Natural killer cell (primary cell): ENCODE results near the gene DCLRE1A. TPM values are rescaled to one million over a fixed set of nuclear protein-coding genes. Genes with fewer than 3 reads are reported as not detected.
"Not testable (repeated sequence)": the region's sequence is repeated elsewhere in the genome, so short reads cannot be mapped to it uniquely, and the experiment has no call there.

ENCODE experiments used
- ATAC-seq, 3 donors: fragments of 150-1000 bp in 2 of 3; fragments of 200-7000 bp in 1 of 3; cut with Tn5 transposase; 1 replicate in 1 of 3; 2 replicates in 2 of 3; pipeline ENCODE4 v1.10.0; 2021; ENCODE audit warnings: mild to moderate bottlenecking in 2 of 3, moderate library complexity in 2 of 3
- DNase-seq, 2 donors: peaks; one replicate each; pipeline versions ENCODE4 v3.0.0 to v3.0.0-alpha.2; 2013 to 2021; ENCODE audit warnings: mixed read lengths in 1 of 2
- H3K27ac ChIP-seq: one replicate; pipeline ENCODE4 v1.5.1; 2013; ENCODE audit warnings: mild to moderate bottlenecking, low read length
- H3K27me3 ChIP-seq: one replicate; pipeline ENCODE4 v1.6.1; 2013; ENCODE audit warnings: low read length; ENCODE audit not compliant: control insufficient read depth, insufficient read depth
- H3K36me3 ChIP-seq: one replicate; pipeline ENCODE4 v1.6.1; 2013; ENCODE audit warnings: low read length; ENCODE audit not compliant: control insufficient read depth, insufficient read depth
- H3K4me1 ChIP-seq: one replicate; pipeline ENCODE4 v1.6.1; 2013; ENCODE audit warnings: low read length; ENCODE audit not compliant: control insufficient read depth, insufficient read depth
- H3K4me3 ChIP-seq: one replicate; pipeline ENCODE4 v1.5.1; 2013; ENCODE audit warnings: low read length
- H3K9me3 ChIP-seq: one replicate; pipeline ENCODE4 v1.6.1; 2013; ENCODE audit warnings: low read length; ENCODE audit not compliant: control insufficient read depth, insufficient read depth
- H3K27ac Mint-ChIP-seq, 2 donors: one replicate each; pipeline ENCODE4 v1.8.0; 2022; ENCODE audit warnings: mild to moderate bottlenecking in 2 of 2, mixed read lengths in 2 of 2, moderate library complexity in 1 of 2
- H3K27me3 Mint-ChIP-seq, 2 donors: one replicate each; pipeline ENCODE4 v1.8.0; 2022; ENCODE audit warnings: low read depth in 2 of 2, mixed read lengths in 2 of 2
- H3K36me3 Mint-ChIP-seq: one replicate; pipeline ENCODE4 v1.8.0; 2022; ENCODE audit warnings: mixed read lengths
- H3K4me1 Mint-ChIP-seq, 2 donors: one replicate each; pipeline ENCODE4 v1.8.0; 2022; ENCODE audit warnings: mixed read lengths in 2 of 2
- H3K4me3 Mint-ChIP-seq: one replicate; pipeline ENCODE4 v1.8.0; 2022; ENCODE audit warnings: mild to moderate bottlenecking, moderate library complexity, mixed read lengths
- H3K9me3 Mint-ChIP-seq, 2 donors: one replicate each; pipeline ENCODE4 v1.8.0; 2022; ENCODE audit warnings: mixed read lengths in 2 of 2
- CTCF ChIP-seq: fragments of 200-600 bp; IDR thresholded peaks from one replicate; pipeline ENCODE4 v1.8.0; 2022; ENCODE audit warnings: antibody characterized with exemption
- WGBS: methylation state at CpG from one replicate; pipeline ENCODE4 v1.1.7; 2013; ENCODE audit warnings: missing lambda C conversion rate; ENCODE audit not compliant: insufficient coverage; 5-methylcytosine and 5-hydroxymethylcytosine counted together
- intact Hi-C: fragments of 100-400 bp; cut with micrococcal nuclease; formaldehyde crosslinking; loops from one replicate; pipeline ENCODE4 v1.14.2; 2022
- total RNA-seq, 4 donors: library from RNA; stranded (reverse); fragments of 120-200 nt in 1 of 4; gene quantifications; one replicate each; pipeline versions ENCODE4 v1.2.3 to v1.2.4, GENCODE V29; 2013 to 2022

Gene DCLRE1A
- total RNA-seq, 3 donors from 2014 or later (not counting 1 experiment from before 2014, with no cell fraction given) = 4.4 to 5.9 (median 5.2) TPM

- H3K27ac Mint-ChIP-seq = no peak overlapping the region
- H3K4me1 Mint-ChIP-seq = peaks cover 28 to 37% of the 10 kb centered on the region in 2 donors
- WGBS = 96% methylated on average over 3 of the region's 5 CpGs
- no peaks in the 10 kb centered on the region for H3K9me3 ChIP-seq
- TF ChIP-seq CTCF = no peak
- H3K36me3 Mint-ChIP-seq = no peaks in the 10 kb centered on the region
- intact Hi-C loops = no loop called here
- H3K9me3 Mint-ChIP-seq = no peaks in the 10 kb centered on the region
- H3K4me3 Mint-ChIP-seq = no peak overlapping the region
- H3K4me1 ChIP-seq = peaks cover 12% of the 10 kb centered on the region
- no peaks in the 10 kb centered on the region for H3K36me3 ChIP-seq
- H3K27ac ChIP-seq = no peak overlapping the region
- H3K27me3 ChIP-seq = no peaks in the 10 kb centered on the region
- no peak overlapping the region for H3K4me3 ChIP-seq
- H3K27me3 Mint-ChIP-seq = no peaks in the 10 kb centered on the region
- ATAC-seq (no peak), DNase-seq (no peak)
Observed at GRCh38 chr10:113849140-113849803, 4.6 kb downstream of the DCLRE1A start.

GRCh38 chr10:113846036-113846435, 7.8 kb downstream of the DCLRE1A start:
- peaks cover 4% of the 10 kb centered on the region for H3K36me3 ChIP-seq
- Mint-ChIP-seq H3K36me3 (no peaks in the 10 kb centered on the region), H3K27me3 (no peaks in the 10 kb centered on the region), H3K9me3 (no peaks in the 10 kb centered on the region), H3K4me1 (peaks cover 13 to 16% of the 10 kb centered on the region in 2 donors), H3K4me3 (no peak overlapping the region), H3K27ac (no peak overlapping the region)
- no peak overlapping the region for H3K27ac ChIP-seq
- DNase-seq (no peak), ATAC-seq (no peak)
- WGBS = 75% methylated on average over 2 of the region's 2 CpGs
- no peaks in the 10 kb centered on the region for H3K27me3 ChIP-seq
- intact Hi-C loops = no loop called here
- H3K4me3 ChIP-seq = no peak overlapping the region
- H3K9me3 ChIP-seq = no peaks in the 10 kb centered on the region
- no peaks in the 10 kb centered on the region for H3K4me1 ChIP-seq
- TF ChIP-seq CTCF = no peak

- H3K9me3 Mint-ChIP-seq = no peaks in the 10 kb centered on the region
- no peak overlapping the region for H3K4me3 ChIP-seq
- WGBS = 47% methylated on average over 6 of the region's 6 CpGs
- intact Hi-C loops = no loop called here
- H3K27me3 Mint-ChIP-seq = no peaks in the 10 kb centered on the region
- H3K27ac ChIP-seq = no peak overlapping the region
- no peaks in the 10 kb centered on the region for H3K4me1 ChIP-seq
- no peak overlapping the region for H3K27ac Mint-ChIP-seq
- no peaks in the 10 kb centered on the region for H3K27me3 ChIP-seq
- peaks cover 6 to 11% of the 10 kb centered on the region in 2 donors for H3K4me1 Mint-ChIP-seq
- DNase-seq = no peak
- H3K36me3 Mint-ChIP-seq = no peaks in the 10 kb centered on the region
- no peaks in the 10 kb centered on the region for H3K9me3 ChIP-seq
- TF ChIP-seq CTCF = no peak
- H3K4me3 Mint-ChIP-seq = no peak overlapping the region
- ATAC-seq = no peak
- H3K36me3 ChIP-seq = peaks cover 6% of the 10 kb centered on the region
Observed at GRCh38 chr10:113843972-113844485, 9.9 kb downstream of the DCLRE1A start.

GRCh38 chr10:113842171-113842570, 11.7 kb downstream of the DCLRE1A start:
- Mint-ChIP-seq H3K9me3 (no peaks in the 10 kb centered on the region), H3K27ac (no peak overlapping the region), H3K4me1 (no peaks in the 10 kb centered on the region), H3K4me3 (no peak overlapping the region), H3K36me3 (no peaks in the 10 kb centered on the region), H3K27me3 (no peaks in the 10 kb centered on the region)
- Histone ChIP-seq H3K36me3 (peaks cover 6% of the 10 kb centered on the region), H3K27me3 (no peaks in the 10 kb centered on the region), H3K4me3 (no peak overlapping the region), H3K27ac (no peak overlapping the region), H3K4me1 (no peaks in the 10 kb centered on the region), H3K9me3 (no peaks in the 10 kb centered on the region)
- TF ChIP-seq CTCF = no peak
- DNase-seq = no peak
- WGBS = no CpG with 5 or more reads among the region's 1 CpG
- ATAC-seq = no peak
- intact Hi-C loops = no loop called here

GRCh38 chr10:113828567-113828966, 25.3 kb downstream of the DCLRE1A start:
- H3K27ac ChIP-seq, H3K36me3 ChIP-seq, intact Hi-C loops, H3K4me1 ChIP-seq, DNase-seq, H3K4me3 ChIP-seq, H3K9me3 Mint-ChIP-seq, H3K4me3 Mint-ChIP-seq, H3K27me3 Mint-ChIP-seq, H3K36me3 Mint-ChIP-seq, ATAC-seq, H3K27me3 ChIP-seq, H3K4me1 Mint-ChIP-seq, H3K27ac Mint-ChIP-seq, H3K9me3 ChIP-seq: not testable (repeated sequence)
- 83% methylated on average over 10 of the region's 10 CpGs for WGBS
